Natural killer cell (primary cell): ENCODE measurements around the gene PAPOLA. TPM values are rescaled to one million over a fixed set of nuclear protein-coding genes. Genes with fewer than 3 reads are reported as not detected.

Source experiments
- ATAC-seq, 3 donors: fragments of 150-1000 bp in 2 of 3; fragments of 200-7000 bp in 1 of 3; cut with Tn5 transposase; 1 replicate in 1 of 3; 2 replicates in 2 of 3; pipeline ENCODE4 v1.10.0; 2021; ENCODE audit warnings: mild to moderate bottlenecking in 2 of 3, moderate library complexity in 2 of 3
- DNase-seq, 2 donors: peaks; one replicate each; pipeline versions ENCODE4 v3.0.0 to v3.0.0-alpha.2; 2013 to 2021; ENCODE audit warnings: mixed read lengths in 1 of 2
- H3K27ac ChIP-seq: one replicate; pipeline ENCODE4 v1.5.1; 2013; ENCODE audit warnings: mild to moderate bottlenecking, low read length
- H3K27me3 ChIP-seq: one replicate; pipeline ENCODE4 v1.6.1; 2013; ENCODE audit warnings: low read length; ENCODE audit not compliant: control insufficient read depth, insufficient read depth
- H3K36me3 ChIP-seq: one replicate; pipeline ENCODE4 v1.6.1; 2013; ENCODE audit warnings: low read length; ENCODE audit not compliant: control insufficient read depth, insufficient read depth
- H3K4me1 ChIP-seq: one replicate; pipeline ENCODE4 v1.6.1; 2013; ENCODE audit warnings: low read length; ENCODE audit not compliant: control insufficient read depth, insufficient read depth
- H3K4me3 ChIP-seq: one replicate; pipeline ENCODE4 v1.5.1; 2013; ENCODE audit warnings: low read length
- H3K9me3 ChIP-seq: one replicate; pipeline ENCODE4 v1.6.1; 2013; ENCODE audit warnings: low read length; ENCODE audit not compliant: control insufficient read depth, insufficient read depth
- H3K27ac Mint-ChIP-seq, 2 donors: one replicate each; pipeline ENCODE4 v1.8.0; 2022; ENCODE audit warnings: mild to moderate bottlenecking in 2 of 2, mixed read lengths in 2 of 2, moderate library complexity in 1 of 2
- H3K27me3 Mint-ChIP-seq, 2 donors: one replicate each; pipeline ENCODE4 v1.8.0; 2022; ENCODE audit warnings: low read depth in 2 of 2, mixed read lengths in 2 of 2
- H3K36me3 Mint-ChIP-seq: one replicate; pipeline ENCODE4 v1.8.0; 2022; ENCODE audit warnings: mixed read lengths
- H3K4me1 Mint-ChIP-seq, 2 donors: one replicate each; pipeline ENCODE4 v1.8.0; 2022; ENCODE audit warnings: mixed read lengths in 2 of 2
- H3K4me3 Mint-ChIP-seq: one replicate; pipeline ENCODE4 v1.8.0; 2022; ENCODE audit warnings: mild to moderate bottlenecking, moderate library complexity, mixed read lengths
- H3K9me3 Mint-ChIP-seq, 2 donors: one replicate each; pipeline ENCODE4 v1.8.0; 2022; ENCODE audit warnings: mixed read lengths in 2 of 2
- WGBS: methylation state at CpG from one replicate; pipeline ENCODE4 v1.1.7; 2013; ENCODE audit warnings: missing lambda C conversion rate; ENCODE audit not compliant: insufficient coverage; 5-methylcytosine and 5-hydroxymethylcytosine counted together
- intact Hi-C: fragments of 100-400 bp; cut with micrococcal nuclease; formaldehyde crosslinking; loops from one replicate; pipeline ENCODE4 v1.14.2; 2022
- total RNA-seq, 4 donors: library from RNA; stranded (reverse); fragments of 120-200 nt in 1 of 4; gene quantifications; one replicate each; pipeline versions ENCODE4 v1.2.3 to v1.2.4, GENCODE V29; 2013 to 2022
- TF ChIP-seq, protein P1 (sequence below): fragments of 200-600 bp; IDR thresholded peaks from one replicate; pipeline ENCODE4 v1.8.0; 2022; ENCODE audit warnings: antibody characterized with exemption

Gene PAPOLA
- total RNA-seq, 3 donors from 2014 or later (not counting 1 experiment from before 2014, with no cell fraction given) = 200 to 225 (median 224) TPM

DNA sequence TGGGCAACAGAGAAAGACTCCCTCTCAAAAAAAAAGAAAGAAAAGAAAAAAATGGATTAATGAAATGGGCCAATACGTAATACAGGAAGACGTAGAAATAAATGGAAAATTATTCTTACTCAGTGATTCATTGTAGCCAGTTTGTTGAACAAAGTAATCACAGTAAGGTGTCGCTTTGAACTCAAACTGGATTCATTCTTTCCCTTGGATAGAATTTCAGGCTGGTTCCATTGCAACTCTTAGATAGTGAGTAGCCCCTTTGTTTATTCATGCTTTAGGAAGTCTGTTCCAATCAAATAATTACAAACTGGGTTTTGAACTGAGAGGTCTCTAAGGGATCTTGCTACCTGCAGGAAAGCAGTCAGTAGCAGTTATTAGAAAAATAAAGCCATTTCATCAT, 42.3 kb upstream of the PAPOLA start:
- H3K27me3 Mint-ChIP-seq = peaks cover 5 to 16% of the 10 kb centered on the region in 2 donors

DNA sequence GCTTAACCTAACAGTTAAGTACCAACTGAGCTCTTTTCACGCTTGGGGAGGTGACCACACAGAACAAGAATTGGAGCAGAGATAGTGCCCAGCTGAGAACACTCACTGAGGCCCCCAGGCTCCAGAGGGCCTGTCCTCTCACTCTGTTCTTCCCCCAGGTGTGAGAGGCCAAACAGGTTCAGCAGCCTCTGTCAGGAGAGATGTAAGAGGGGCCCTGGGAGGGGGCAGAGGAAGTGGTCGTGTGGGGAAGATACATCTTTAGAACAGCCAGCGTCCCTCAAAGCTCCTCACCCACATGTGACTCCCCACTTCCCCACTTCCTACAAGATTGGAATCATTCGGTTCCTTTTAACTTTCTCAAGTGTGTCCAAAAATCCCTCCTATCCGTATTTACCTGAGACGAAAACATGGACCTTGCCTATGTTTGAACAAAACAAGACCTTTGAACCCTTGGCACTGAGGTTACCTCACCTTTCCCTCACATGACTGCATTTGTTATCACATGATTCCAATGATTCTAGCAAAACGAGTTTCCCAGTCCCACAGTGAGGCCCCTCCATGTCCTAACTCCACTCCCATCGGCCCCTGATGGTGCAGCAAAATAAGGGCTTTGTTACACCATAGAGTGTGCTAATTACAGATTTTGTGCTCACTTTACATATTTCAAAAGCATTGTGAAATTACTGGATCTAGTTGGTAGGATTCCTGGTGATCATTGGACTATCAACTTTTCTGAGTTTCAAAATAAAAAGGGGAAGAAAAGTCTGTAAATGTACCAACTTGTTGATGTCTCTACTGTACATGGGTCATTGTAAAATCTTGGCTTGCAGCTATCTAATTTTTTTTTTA, 40.0 kb upstream of the PAPOLA start:
- Mint-ChIP-seq H3K4me3 (no peak overlapping the region), H3K9me3 (no peaks in the 10 kb centered on the region), H3K4me1 (no peaks in the 10 kb centered on the region), H3K27ac (no peak overlapping the region), H3K27me3 (peaks cover 2 to 16% of the 10 kb centered on the region in 2 donors), H3K36me3 (no peaks in the 10 kb centered on the region)
- Histone ChIP-seq H3K9me3 (no peaks in the 10 kb centered on the region), H3K4me3 (no peak overlapping the region), H3K27me3 (no peaks in the 10 kb centered on the region), H3K4me1 (no peaks in the 10 kb centered on the region), H3K27ac (no peak overlapping the region), H3K36me3 (no peaks in the 10 kb centered on the region)
- TF ChIP-seq, protein P1, sequence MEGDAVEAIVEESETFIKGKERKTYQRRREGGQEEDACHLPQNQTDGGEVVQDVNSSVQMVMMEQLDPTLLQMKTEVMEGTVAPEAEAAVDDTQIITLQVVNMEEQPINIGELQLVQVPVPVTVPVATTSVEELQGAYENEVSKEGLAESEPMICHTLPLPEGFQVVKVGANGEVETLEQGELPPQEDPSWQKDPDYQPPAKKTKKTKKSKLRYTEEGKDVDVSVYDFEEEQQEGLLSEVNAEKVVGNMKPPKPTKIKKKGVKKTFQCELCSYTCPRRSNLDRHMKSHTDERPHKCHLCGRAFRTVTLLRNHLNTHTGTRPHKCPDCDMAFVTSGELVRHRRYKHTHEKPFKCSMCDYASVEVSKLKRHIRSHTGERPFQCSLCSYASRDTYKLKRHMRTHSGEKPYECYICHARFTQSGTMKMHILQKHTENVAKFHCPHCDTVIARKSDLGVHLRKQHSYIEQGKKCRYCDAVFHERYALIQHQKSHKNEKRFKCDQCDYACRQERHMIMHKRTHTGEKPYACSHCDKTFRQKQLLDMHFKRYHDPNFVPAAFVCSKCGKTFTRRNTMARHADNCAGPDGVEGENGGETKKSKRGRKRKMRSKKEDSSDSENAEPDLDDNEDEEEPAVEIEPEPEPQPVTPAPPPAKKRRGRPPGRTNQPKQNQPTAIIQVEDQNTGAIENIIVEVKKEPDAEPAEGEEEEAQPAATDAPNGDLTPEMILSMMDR = no peak
- intact Hi-C loops = no loop called here
- 52% methylated on average over 6 of the region's 8 CpGs for WGBS
- no peak for DNase-seq
- no peak for ATAC-seq

More for the DNA sequence above, 42.3 kb upstream of the PAPOLA start:
- no peaks in the 10 kb centered on the region for H3K36me3 Mint-ChIP-seq
- H3K27ac Mint-ChIP-seq = no peak overlapping the region
- H3K4me1 ChIP-seq = no peaks in the 10 kb centered on the region
- no peak overlapping the region for H3K4me3 Mint-ChIP-seq
- H3K4me3 ChIP-seq = no peak overlapping the region
- H3K27me3 ChIP-seq = no peaks in the 10 kb centered on the region
- H3K4me1 Mint-ChIP-seq = no peaks in the 10 kb centered on the region
- no peaks in the 10 kb centered on the region for H3K9me3 ChIP-seq
- H3K36me3 ChIP-seq = no peaks in the 10 kb centered on the region
- WGBS = 100% methylated on average over 3 of the region's 3 CpGs
- no peak overlapping the region for H3K27ac ChIP-seq
- ATAC-seq = no peak
- intact Hi-C loops = no loop called here
- DNase-seq = no peak
- H3K9me3 Mint-ChIP-seq = no peaks in the 10 kb centered on the region
- TF ChIP-seq, protein P1 = no peak

DNA sequence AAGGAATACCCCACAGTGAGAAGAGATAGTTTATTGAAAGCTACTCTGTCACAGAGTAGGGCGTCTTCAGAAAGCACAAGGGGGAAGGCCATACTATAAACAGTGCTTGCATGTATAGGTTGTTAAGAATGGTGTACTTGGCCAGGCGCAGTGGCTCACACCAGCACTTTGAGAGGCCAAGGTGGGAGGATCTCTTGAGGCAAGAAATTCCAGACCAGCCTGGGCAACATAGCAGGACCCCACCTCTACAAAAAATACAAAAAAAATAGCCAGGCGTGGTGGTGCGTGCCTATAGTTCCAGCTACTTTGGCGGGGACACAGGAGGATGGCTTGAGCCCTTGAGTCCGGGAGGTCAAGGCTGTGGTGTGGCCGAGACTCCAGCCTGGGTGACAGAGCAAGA, 38.0 kb upstream of the PAPOLA start:
- Mint-ChIP-seq H3K4me3 (no peak overlapping the region), H3K36me3 (no peaks in the 10 kb centered on the region), H3K27me3 (peaks cover 0 to 10% of the 10 kb centered on the region in 2 donors), H3K9me3 (no peaks in the 10 kb centered on the region), H3K27ac (no peak overlapping the region), H3K4me1 (no peaks in the 10 kb centered on the region)
- TF ChIP-seq, protein P1 = no peak
- intact Hi-C loops = no loop called here
- H3K27ac ChIP-seq = no peak overlapping the region
- WGBS = 80% methylated on average over 7 of the region's 7 CpGs
- H3K9me3 ChIP-seq = no peaks in the 10 kb centered on the region
- H3K4me3 ChIP-seq = no peak overlapping the region
- H3K36me3 ChIP-seq = no peaks in the 10 kb centered on the region
- no peaks in the 10 kb centered on the region for H3K4me1 ChIP-seq
- no peak for DNase-seq
- H3K27me3 ChIP-seq = no peaks in the 10 kb centered on the region
- ATAC-seq = no peak
